Head of caudate nucleus (tissue), 42 donors: ENCODE results near the gene COL20A1.

Experiments
- DNase-seq, 42 donors: peaks; one replicate each; pipeline versions ENCODE4 v3.0.0 to v3.0.0-alpha.2; 2020 to 2021; ENCODE audit warnings: mixed read lengths in 7 of 42
- intact Hi-C: fragments of 100-400 bp; cut with DNase I; formaldehyde crosslinking; loops from one replicate; pipeline ENCODE4 v1.15.0; 2022

The COL20A1 gene

GRCh38 chr20:63259734-63260460 lies 33.1 kb upstream of the COL20A1 start:
- intact Hi-C loops = no loop called here
- no peak for DNase-seq

- DNase-seq = no peak
- intact Hi-C loops = no loop called here
Measured at GRCh38 chr20:63260521-63260920, 32.5 kb upstream of the COL20A1 start.

DNA sequence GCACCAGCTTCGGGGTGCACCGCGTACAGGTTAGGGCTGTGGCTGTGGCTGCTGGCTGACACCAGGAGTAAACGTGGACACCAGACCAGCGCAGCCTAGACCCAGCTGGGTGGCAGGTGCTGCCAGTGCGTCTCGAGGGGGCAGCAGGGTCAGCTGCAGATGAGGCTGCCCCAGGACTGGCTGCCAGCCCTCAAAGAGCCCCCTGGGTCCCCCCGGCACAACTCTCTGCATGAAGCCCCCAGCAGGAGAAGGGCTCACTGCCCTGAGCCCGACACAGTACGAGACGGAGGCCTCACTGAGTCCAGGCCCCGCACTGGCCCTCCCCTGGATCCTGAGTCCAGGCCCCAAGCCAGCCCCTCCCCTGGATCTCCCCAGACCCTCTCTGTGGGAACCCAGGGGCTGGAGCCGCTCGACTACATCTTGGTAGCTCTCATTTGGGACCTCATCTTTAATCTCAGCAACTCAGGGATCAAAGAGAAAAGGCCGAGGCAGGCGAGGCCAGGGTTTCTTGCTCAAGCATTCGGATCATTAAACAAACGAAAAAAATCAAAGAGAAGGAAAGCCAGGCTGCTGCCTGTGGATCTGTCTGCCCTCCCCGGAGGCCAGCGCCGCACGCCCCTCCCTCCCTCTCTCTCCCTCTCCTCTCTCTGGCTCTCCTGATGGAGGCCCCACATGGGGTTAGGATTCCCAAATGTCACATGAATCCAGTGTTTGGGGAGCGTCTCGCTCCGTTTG lies 31.8 kb upstream of the COL20A1 start:
- intact Hi-C loops = no loop called here

DNA sequence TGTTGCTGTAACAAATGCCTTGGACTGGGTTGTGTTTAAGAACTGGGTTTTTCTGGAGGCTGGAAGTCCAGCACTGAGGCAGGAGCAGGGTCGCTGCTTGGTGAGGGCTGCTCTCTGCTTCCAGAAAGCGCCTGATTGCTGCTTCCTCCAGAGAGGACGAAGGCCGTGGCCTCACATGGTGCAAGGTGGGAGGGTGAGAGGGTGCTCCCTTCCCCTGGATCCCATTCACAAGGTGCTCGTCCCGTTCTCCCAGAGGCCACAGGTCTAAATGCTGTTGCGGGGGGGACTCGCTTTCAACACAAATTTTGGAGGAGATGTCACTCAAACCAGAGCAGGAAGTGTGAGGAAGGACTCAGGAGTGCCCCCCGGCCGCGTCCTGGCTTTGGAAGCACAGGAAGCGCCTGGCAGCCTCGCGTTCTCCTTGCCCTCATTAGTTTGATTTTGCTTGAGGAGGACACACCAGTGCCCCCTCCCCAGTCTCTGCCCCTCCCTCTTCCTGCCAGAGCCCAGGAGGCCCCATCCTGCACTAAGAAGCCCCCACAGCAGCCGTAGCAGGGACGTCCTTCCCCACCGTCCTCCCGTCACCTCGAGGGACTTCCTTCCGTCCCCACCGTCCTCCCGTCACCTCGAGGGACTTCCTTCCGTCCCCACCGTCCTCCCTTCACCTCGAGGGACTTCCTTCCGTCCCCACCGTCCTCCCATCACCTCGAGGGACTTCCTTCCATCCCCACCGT lies 31.0 kb upstream of the COL20A1 start:
- no peak for DNase-seq
- intact Hi-C loops = no loop called here

More for the DNA sequence above, 31.8 kb upstream of the COL20A1 start:
- DNase-seq = peak in 1 of 42 donors; percentile 42

- no peak for DNase-seq
- intact Hi-C loops = no loop called here
Measured at GRCh38 chr20:63262836-63263235, 30.1 kb upstream of the COL20A1 start.

DNA sequence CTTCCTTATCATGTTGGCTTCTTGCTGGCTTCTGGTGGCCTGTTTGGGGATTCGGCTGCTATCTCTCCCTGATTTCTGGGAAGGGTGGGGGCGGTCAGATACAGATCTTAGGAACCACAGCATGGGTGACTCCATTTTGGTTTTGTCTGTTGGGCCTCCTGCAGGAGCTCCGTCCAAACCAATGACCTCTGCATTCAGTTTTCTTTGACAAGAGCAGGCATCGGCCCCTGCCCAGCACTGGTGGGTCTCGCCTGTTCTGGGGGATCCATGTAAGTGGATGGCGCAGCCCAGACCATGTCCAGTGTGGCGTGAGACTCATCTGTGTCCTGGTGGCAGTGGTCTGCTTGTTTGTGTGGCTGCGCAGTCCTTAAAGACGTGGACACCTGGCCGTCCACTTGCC lies 29.0 kb upstream of the COL20A1 start:
- intact Hi-C loops = no loop called here
- DNase-seq = no peak

DNA sequence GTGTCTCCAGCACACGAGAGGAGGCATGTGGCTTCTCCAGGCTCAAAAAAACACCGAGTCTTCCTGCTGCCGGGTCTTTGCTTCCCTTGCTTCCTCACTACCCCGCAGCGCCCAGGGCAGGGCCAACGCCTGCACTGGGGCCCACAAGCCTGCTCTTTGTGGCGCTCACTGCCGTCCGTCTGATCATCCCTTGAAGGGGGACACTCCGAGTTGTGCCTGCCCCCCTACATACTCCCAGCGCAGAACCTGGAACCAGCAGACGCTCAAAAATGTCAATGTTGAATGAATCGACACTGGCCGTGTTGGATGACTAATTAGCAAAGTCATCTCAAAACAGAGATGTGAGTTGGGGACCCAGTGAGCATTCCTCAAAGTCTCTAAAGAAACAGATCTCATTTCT lies 28.5 kb upstream of the COL20A1 start:
- intact Hi-C loops = no loop called here
- peak in 9 of 42 donors; percentile 13 to 65 (median 45) for DNase-seq

DNA sequence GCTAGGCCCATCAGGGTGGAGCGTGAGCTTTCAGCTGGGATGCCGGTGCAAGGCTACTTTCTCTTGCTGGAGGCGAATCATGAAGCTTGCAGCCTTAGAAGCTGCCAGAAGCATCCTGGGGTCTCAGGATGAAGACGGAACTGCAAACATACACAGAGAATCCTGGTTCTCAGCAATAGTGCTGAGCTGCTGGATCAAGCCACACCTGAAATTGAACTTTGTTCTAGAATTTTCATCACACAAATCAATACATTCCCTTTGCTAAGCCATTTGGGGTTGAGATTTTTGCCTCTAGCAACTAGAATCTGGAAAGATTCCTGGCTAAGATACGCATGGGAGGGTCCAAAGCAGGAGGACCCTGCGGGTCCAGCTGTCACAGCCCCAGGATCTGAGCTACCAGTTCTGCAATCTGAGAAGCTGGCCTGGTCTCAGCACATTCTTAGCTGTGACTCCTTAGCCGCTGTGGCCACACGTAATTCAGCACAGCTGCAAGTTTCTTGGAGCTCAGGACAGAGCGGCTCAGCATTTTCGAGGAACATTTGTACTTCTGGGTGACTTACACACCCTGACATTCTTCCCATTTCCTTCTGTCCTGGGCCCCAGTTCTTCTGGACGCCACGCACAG lies 27.0 kb upstream of the COL20A1 start:
- intact Hi-C loops = no loop called here
- no peak for DNase-seq

DNA sequence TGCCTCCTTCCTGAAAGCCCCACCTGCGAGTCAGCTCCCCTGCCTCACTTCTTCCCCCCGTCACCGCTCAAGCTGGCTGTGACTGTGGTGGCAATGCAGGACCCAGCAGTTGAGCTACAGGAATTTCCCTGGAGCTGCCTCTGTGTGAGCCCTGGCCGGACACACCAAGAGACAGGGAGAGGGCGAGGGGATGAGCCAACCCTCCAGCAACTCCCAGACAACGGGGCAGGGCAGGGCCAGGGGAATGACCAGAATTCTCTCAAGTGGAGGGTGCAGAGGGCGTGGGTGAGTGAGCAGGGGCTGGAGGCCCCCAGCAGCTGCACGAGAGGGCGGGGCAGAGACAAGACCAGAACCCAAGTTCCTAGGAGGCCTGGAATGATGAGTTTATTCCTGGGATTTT lies 25.3 kb upstream of the COL20A1 start:
- no peak for DNase-seq
- intact Hi-C loops = no loop called here

- intact Hi-C loops = no loop called here
- DNase-seq = no peak
Measured at GRCh38 chr20:63268256-63268655, 24.7 kb upstream of the COL20A1 start.

- DNase-seq = peak in 38 of 42 donors; percentile 16 to 85 (median 52)
- intact Hi-C loops = no loop called here
Measured at GRCh38 chr20:63268671-63269439, 24.1 kb upstream of the COL20A1 start.

DNA sequence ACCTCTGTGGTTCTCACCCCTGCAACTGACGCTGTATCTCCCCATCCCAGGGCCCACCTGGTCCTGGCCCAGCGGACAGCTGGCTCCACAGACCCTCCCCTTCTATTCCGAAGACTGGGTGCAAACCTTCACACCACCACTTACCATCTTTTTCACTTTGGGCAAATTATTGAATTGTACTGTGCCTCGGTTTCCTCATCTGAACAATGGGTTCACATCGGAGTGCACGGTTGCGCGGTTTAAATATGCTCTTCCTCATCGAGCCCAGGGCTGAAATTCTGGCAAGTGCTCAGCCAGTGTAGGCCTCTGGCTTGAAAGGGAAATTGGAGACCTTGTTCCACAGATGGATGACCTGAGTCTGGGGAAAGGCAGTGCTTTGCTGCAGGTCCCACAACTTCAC lies 23.3 kb upstream of the COL20A1 start:
- intact Hi-C loops = no loop called here
- no peak for DNase-seq

DNA sequence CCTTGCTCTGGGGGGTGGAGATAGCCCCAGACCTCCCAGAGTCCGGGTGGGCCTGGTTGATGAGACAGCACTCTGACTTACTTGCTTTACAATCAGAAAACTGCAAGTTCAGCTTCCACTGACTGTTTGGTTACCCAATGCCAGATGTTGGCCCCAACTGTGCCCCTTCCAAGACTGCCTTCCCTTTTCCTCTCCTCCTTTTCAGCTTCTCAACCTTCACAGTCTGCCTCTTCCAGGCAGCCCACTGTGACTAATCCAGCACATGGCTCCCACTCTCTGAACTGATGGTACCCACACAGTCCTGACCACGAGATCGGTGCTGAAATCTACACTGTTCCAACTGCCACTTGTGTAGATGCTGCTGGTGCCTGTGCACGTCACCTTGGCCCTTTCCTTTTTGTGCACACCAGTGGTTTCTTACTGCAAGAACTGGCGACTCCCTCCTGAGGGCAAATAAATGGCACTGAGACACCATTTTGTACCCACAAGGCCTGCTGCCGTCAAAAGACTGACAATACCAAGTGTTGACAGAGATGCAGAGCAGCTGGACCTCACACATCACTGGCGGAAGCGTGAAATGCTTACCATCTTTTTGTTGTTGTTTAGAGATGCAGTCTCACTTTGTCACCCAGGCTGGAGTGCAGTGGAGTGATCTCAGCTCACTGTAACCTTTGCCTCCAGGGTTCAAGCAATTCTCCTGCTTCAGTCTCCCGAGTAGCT lies 22.2 kb upstream of the COL20A1 start:
- intact Hi-C loops = no loop called here
- no peak for DNase-seq

GRCh38 chr20:63272105-63273058 lies 20.6 kb upstream of the COL20A1 start, which contains the start of gene ARFGAP1:
Gene ARFGAP1 (plus strand): TSS chr20:63272813. CDS start chr20:63275581, 2,768 bp downstream.
- intact Hi-C loops = no loop called here
- peak; percentile 85 to 97 (median 94) for DNase-seq

- intact Hi-C loops = no loop called here
Measured at GRCh38 chr20:63273059-63273579, 19.9 kb upstream of the COL20A1 start.

GRCh38 chr20:63273635-63274380 lies 19.2 kb upstream of the COL20A1 start:
- intact Hi-C loops = no loop called here

More at GRCh38 chr20:63273059-63273579, 19.9 kb upstream of the COL20A1 start:
- no peak for DNase-seq

More at GRCh38 chr20:63273635-63274380, 19.2 kb upstream of the COL20A1 start:
- DNase-seq = no peak
